GM21423 (cell line): ENCODE data around the gene BMPR1A.
"Not testable (repeated sequence)": the region's sequence is repeated elsewhere in the genome, so short reads cannot be mapped to it uniquely, and the experiment has no call there.

Experiments
- ATAC-seq: cut with Tn5 transposase; IDR thresholded peaks from one replicate; pipeline ENCODE4 v1.9.1; 2021; ENCODE audit warnings: mild to moderate bottlenecking, moderate library complexity; ENCODE audit not compliant: unreplicated experiment

The BMPR1A gene

DNA sequence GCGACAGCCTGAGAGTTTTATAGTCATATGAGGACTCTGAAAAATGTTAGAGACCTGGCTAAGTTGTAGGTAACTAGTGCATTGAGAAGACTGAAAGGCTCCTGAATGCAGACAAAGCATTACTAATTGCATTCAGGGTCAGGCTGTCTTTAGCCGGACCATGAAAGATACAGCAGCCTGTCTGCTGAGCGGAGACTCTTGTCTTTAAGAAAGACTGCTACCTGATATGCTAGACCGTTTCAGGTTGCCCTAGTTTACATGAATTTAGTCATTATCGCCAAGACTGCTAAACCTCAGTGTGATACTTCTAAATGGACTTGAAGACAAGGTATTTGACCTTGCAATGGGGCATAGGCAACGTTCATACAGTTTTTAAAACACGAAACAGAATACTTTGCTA lies 81.2 kb downstream of the BMPR1A start:
- no peak for ATAC-seq

DNA sequence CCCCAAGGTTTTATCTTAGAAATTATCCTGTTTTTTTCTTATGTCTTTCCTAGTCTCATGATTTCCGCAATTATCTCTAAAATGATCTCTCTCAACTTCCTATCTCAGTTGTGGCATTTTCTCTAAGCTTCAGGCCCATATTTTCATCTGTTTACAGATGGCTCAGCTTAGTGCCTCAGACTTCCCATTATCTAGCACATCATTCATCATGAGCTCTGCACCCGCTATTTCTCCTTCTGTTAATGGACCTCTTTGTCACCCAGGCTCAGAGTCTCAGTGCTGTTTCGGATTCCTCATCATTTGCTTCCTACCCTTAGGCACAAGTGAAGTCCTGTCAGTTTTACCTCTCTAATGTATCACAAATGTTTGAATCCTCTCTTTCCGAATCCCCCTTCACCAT lies 84.1 kb downstream of the BMPR1A start:
- no peak for ATAC-seq

DNA sequence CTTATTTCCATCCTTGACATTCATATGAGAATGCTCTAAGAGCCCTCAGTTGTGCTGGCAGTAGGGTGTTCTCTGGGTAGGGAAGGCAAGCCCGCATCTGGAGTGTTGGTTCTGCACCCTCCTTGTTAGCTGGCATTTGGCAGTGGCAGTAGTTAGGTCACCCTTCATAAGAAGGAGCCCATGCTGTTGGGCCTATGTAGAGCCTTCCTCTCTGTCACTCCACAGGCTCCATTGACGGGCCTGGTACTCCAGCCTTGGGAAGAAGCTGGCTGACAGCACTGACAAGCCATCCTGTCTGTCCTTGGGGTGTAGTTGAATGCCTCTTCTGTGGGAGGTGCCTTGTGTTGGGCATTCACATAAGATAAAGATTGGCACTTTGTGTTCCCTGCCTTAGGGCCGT lies 89.7 kb downstream of the BMPR1A start:
- ATAC-seq, result no peak

DNA sequence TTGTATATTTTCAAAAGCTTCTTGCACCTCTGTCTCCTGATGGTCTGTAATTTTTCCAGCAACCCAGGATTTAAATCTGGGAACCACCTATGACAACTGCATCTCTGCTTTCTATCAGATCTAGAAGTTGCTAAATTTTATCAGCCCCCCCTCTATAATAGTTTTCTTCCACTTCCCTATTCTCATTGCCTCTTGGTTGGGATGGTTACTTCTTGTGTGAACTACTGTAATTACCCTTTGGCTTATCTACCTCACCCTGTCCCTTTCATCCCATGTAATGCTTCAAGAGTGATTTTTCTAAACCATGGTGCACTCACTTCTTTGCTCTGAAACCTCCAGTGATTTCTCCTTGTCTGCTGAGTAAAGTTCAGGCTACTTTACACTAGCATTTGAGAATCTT lies 92.3 kb downstream of the BMPR1A start:
- no peak for ATAC-seq

DNA sequence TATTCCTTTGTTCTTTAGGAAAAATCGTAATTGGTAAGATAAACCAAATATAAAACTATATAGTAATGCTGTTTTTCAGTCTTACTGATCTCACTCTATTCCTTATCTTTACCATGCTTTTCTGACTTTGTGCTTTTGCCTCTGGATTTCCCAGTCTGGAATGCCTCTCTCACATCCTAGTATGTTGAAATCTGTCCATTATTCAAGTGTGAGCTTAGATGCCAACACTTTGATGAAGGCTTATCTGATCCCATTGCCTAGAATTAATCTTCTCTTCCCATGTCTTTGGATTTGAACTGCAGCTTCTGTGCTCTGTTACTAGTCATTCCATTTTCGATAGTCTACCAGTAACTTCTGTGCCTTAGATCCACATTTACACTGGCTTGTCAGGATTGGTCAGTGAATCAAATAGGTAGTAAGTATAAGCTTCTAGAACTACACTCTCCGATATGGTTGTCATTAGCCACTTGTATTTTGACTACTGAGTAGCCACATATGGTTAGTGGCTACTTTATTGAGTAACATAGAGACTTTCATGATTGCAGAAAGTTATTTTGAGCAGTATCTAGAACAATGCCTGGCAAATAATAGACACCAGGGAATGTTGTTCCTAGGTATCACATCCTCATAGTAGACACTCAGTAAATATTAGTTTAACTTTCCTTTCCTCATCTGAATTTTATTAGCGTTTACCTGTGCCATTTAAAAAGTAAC lies 92.9 kb downstream of the BMPR1A start:
- no peak for ATAC-seq

DNA sequence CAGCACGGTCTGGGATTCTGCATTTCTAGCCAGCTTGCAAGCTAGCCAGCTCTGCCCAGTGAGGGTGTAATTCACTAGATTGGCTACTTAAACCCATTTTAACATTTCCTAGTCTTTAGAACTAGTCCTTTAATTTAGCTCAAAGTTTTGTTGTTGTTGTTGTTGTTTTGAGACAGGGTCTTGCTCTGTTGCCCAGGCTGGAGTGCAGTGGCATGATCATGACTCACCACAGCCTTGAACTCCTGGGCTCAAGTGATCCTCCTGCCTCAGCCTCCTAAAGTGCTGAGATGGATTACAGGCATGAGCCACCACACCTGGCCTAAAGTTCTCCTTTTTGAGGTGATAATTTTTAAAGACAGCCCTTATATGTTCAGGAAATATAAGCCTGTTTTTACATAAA lies 94.1 kb downstream of the BMPR1A start:
- ATAC-seq, result no peak

DNA sequence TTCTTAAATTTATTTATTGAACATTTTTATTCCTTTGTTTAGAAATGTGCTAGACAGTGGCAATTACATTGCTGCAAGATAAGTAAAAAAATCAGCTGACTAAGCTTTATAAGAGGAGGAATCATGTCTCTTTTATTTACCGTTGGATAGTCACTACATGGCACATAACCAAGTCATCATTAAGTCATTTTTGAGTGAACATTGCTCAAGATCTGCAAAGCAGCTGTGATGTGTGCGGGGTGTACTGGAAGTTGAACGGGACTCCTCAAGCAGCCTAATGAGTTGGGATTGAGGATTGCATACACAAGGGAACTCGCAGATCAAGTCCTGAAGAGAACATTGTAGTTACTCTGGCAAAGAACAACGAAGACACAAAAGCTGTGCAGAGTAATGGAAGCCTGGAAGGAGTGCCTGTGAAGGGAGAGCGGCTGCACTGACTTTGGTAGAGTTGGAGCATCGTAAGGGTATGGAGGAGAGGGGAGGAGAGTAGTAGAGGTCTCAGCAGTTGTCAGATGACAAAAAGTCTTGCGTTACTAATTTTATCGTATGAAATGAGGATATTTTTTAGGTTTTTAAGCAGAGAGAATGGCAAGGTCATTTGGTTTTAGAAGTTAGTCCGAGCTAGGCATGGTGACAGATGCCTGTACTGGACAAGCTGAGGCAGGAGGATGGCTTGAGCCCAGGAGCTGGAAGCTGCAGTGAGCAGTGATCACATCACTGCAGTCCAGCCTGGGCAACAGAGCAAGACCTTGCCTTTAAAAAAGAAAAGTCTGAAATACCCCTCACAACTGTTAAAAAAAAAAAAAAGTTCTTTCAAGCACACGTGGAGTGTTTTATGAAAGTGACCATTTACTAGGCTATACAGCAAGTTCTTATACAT lies 95.1 kb downstream of the BMPR1A start:
- no peak for ATAC-seq

DNA sequence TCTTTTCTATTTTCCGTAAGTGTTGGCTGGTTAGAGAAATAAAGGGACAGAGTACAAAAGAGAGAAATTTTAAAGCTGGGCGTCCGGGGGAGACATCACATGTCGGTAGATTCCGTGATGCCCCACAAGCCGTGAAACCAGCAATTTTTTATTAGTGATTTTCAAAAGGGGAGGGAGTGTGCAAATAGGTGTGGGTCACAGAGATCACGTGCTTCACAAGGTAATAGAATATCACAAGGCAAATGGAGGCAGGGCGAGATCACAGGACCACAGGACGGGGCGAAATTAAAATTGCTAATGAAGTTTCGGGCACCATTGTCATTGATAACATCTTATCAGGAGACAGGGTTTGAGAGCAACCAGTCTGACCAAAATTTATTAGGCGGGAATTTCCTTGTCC lies 97.2 kb downstream of the BMPR1A start:
- not testable (repeated sequence) for ATAC-seq

DNA sequence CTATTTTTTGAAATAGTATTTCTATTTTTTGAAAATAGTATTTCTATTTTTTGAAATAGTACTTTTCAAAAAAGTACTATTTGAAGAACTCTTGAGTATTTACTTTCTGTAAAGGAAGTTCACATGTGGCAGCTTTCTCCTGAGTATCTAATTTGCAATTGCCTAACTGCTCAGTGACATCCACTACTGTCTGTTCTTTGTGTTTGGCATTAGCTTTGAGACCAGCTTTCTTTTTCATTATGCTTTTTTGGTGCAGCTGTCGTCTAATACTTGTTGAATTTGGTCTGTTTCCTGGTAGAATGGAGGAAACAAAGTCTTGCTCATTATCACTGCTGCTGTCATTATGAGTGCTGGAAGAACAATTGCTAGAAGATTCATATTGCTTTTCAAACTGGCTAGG lies 99.1 kb downstream of the BMPR1A start:
- no peak for ATAC-seq

DNA sequence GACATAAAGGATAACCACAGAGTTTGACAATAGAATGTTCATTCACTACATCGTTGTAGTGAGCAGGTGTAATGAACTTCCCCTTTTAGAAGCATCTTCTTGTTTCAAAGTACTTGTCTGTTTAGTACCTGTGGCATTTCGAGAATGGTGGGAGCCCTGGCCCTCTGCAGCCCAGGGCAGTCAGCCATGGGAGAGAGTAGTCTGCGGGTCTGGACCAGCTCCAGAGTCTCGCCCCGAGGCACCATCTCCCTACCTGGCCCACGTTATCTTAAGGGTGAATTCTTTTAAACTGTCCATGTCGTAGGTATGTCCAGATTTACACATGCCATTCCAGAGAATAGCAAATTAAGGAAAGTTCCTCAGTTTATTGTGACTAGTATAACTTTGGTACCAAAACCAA lies 99.7 kb downstream of the BMPR1A start:
- ATAC-seq, result no peak

DNA sequence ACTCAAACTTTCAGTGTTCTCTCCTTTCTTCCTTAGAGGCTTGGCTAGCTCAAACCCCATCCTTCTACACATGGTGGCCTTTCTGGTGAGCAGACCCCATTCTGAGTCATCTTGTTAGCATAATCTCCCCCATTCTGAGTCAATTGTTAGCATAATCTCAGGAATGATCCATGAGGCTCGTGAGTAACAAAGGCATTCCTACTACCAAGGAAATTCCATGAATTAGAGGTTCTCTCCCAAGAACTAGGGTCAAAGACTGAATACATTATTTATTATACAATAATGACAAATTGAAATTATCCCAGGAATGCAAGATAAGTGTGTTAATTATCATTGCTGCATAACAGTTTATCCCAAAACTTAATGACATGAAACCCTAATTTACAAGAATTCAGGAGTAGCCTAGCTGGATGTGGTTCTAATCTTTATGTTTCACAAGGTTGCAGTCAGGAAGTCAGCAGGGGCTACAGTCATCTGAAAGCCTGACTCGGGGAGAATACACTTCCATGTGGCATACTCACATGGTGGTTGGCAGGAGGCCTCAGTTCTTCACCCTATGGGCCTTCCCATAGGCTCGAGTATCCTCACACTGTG lies 100.8 kb downstream of the BMPR1A start:
- no peak for ATAC-seq

DNA sequence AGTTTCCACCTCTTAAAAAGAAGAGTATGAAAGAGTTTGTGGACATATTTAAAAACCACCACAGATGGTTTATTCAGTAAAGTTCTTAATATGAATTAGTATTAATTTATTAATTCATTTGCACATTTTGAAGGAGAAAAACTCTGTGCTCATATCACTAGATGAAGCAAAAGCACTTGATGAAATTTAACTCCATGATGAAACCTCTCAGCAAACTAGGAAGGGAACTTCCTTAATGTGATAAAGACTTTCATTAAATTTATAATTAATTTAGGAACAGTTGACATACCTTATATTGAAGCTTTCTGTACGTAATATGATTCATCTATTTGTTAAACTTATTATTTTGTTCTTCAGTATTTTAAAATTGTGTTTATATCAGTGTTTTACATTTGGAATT lies 101.6 kb downstream of the BMPR1A start:
- no peak for ATAC-seq

DNA sequence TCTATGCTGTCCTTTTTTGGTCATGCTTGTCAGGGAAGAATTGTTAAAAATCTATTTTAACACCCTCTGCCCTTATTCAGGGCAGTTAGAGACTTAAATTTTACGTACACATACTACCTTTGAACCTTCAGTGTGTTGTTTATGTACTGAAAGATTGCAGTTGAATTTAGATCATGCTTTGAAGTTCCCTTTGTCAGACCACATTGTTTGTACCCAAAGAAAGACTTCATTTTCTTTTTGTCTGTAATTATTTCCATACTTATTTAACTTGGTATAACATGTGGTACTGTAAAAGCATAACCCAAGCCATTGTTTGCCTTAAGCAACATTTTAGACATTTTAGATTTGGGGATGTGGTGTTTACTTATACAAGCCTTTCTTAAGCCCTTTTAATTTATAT lies 104.9 kb downstream of the BMPR1A start:
- no peak for ATAC-seq

DNA sequence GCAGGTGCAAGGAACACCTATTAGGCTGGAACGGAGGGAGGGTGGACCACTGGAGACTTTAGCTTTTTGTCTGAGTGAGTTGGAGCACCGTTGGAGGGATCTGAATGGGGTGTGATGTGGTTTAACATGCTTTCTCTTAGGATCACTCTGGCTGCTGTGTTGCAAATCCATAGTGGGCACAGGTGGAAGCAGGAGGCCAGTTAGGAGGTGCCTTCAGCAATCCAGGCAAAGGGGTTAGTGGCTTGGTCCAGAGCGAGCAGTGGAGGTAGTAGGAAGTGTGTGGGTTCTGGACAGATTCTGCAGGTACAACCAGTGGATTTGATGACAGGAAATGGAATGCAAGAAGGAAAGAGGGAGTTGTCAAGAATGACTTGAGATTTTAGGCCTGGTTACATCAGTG lies 106.0 kb downstream of the BMPR1A start:
- ATAC-seq, result no peak

DNA sequence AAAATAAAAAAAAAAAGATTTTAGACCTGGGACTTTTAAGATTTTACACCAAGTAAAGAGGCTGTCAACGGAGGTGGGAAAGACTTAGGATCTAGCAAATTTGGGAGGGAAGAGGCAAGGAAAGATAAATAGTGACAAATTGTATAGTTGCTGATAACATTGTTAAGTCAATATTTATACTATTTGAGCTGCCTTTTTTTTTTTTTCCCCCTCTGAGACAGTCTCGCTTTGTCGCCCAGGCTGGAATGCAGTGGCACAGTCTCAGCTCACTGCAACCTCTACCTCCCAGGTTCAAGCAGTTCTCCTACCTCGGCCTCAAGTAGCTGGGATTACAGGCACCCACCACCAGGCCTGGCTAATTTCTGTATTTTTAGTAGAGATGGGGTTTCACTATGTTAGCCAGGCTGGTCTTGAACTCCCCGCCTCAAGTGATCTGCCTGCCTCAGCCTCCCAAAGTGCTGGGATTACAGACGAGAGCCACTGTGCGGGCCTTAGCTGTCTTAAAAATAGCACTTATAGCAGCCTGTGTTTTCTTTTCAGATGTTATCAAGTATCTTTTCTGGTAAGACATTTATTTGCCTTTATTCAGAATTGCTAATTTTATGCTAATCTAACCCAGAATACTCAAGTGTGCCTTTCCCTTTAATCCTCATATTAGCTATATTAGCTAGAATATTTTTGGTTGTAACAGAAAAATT lies 106.5 kb downstream of the BMPR1A start:
- ATAC-seq, result no peak

DNA sequence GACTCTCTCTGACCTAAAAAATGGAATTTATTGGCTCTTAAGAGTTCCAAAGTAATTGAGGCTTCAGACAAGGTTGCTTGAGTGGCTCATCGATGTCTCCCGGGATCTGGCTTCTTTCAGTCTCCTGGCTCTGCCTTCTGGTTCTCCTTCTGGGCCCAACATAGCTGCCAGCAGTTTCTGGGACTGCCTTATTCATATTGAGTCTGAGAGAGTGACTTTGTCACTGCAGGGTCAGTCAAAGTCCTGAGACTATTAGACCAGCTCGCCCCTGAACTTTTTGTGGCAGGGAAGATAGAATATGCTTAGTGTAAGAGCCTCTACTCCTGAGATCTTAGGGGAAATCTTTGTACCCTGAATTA lies 107.0 kb downstream of the BMPR1A start:
- no peak for ATAC-seq

DNA sequence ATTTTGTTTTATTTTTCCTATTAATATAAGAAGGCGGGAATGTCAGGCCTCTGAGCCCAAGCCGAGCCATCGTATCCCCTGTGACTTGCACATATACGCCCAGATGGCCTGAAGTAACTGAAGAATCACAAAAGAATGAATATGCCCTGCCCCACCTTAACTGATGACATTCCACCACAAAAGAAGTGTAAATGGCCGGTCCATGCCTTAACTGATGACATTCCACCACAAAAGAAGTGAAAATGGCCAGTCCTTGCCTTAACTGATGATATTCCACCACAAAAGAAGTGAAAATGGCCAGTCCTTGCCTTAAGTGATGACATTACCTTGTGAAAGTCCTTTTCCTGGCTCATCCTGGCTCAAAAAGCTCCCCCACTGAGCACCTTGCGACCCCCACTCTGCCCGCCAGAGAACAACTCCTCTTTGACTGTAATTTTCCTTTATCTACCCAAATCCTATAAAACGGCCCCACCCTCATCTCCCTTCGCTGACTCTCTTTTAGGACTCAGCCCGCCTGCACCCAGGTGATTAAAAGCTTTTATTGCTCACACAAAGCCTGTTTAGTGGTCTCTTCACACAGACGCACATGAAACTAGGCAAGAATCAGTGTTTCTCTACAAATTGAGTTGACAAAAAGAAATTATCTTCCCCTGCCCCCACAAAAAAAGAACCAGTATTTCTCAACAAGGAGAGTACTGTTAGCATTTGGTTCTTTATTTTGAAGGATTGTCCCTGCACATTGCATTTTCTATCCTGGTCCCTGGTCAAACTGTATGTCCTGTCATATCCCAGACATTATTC lies 108.8 kb downstream of the BMPR1A start:
- ATAC-seq, result not testable (repeated sequence)

DNA sequence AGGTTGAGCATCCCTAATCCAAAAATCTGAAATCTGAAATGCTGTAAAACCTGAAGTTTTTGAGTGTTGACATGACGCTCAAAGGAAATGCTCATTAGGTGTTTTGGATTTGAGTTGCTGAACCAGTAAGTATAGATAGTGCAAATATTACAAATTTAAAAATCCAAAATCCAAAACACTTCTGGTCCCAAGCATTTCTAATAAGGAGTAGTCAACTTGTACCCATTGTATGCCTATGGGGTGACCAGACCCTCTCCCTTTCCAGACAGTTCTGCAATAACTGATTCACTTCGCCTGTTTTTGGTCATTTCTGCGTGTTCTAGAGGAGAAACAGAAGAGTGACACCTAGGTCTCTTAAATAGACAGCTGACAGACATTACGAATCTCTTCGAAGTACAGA lies 110.7 kb downstream of the BMPR1A start:
- ATAC-seq, result no peak

DNA sequence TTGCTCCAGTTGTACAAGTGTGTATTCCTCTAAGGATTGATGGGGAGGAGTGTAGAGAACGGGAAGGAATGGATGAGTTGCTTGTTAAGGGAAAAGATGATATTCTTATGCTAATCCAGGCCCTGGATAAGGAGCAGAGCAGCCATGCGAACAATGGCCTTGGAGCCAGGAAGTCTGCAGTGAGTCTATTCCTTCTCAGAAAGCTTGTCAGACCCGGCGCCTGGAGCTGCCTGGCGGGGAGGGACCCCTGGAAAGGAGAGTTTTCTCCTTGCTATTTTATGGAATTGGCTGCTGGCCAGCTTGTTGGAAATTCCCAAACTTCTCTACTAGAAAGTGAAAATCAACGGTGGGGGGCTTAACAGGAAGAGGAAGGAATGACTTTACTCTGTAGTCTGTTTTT lies 111.9 kb downstream of the BMPR1A start:
- no peak for ATAC-seq

DNA sequence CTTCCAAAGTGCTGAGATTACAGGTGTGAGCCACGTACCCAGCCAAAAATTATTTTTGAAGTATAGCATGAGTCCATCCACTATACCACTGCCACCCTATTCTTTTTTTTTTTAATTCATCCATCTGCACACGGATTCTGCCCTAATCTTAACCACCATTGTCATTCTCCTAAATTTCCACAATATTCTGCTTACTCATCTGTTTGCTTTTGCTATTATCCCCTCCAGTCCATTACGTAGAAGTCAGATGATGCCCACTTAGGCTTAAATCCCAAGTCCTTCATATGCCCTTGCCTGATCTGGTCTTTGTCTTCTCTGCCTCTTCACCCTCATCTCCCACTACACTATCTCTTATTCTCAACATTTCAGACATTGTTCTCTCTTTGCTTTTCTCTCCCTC lies 114.3 kb downstream of the BMPR1A start:
- no peak for ATAC-seq
